Left lung (tissue), 10 donors: ENCODE results near the gene RNF224. TPM values are rescaled to one million over a fixed set of nuclear protein-coding genes. Genes with fewer than 3 reads are reported as not detected.

Experiments used
- ATAC-seq: fragments of 200-7000 bp; cut with Tn5 transposase; one replicate; pipeline ENCODE4 v1.9.1; 2020; ENCODE audit warnings: moderate library complexity
- DNase-seq, 4 donors: peaks; one replicate each; pipeline ENCODE4 v3.0.0-alpha.2; 2013 to 2020
- H3K27ac ChIP-seq, 2 donors: fragments of 200-600 bp; sonication (generic) in 1 of 2; one replicate each; pipeline versions ENCODE4 v1.5.0 to v1.8.0; 2020 to 2021
- H3K27me3 ChIP-seq, 2 donors: fragments of 200-600 bp; sonication (generic) in 1 of 2; one replicate each; pipeline versions ENCODE4 v1.5.0 to v1.8.0; 2020 to 2021
- H3K36me3 ChIP-seq, 2 donors: fragments of 200-600 bp; sonication (generic) in 1 of 2; one replicate each; pipeline versions ENCODE4 v1.5.0 to v1.8.0; 2020 to 2021
- H3K4me1 ChIP-seq, 2 donors: fragments of 200-600 bp; one replicate each; pipeline ENCODE4 v1.8.0; 2021
- H3K4me3 ChIP-seq, 2 donors: fragments of 200-600 bp; sonication (generic) in 1 of 2; one replicate each; pipeline versions ENCODE4 v1.5.0 to v1.8.0; 2020 to 2021; ENCODE audit warnings: mild to moderate bottlenecking in 1 of 2
- H3K9me3 ChIP-seq, 2 donors: fragments of 200-600 bp; sonication (generic) in 1 of 2; one replicate each; pipeline versions ENCODE4 v1.5.0 to v1.8.0; 2020 to 2021
- intact Hi-C, 2 donors: fragments of 100-400 bp; cut with DNase I; formaldehyde crosslinking; loops; one replicate each; pipeline versions ENCODE4 v1.11.2 to v1.14.2; 2022
- polyA plus RNA-seq, 6 donors: library from polyadenylated mRNA; unstranded; fragments of 120-200 nt; gene quantifications; one replicate each; pipeline ENCODE4 v1.2.1, GENCODE V29; 2013; ENCODE audit not compliant: insufficient read length in 6 of 6
- total RNA-seq, 2 donors: library from RNA; stranded (reverse); fragmentation: NEBNext Ultra II Directional; extraction: Animal tissue kit (Norgen Biotek cat#: 25700); gene quantifications; one replicate each; pipeline ENCODE4 v1.2.1, GENCODE V29; 2021
- TF ChIP-seq, protein P1 (sequence below), 2 donors: fragments of 200-600 bp; sonication (generic) in 1 of 2; IDR thresholded peaks; one replicate each; pipeline versions ENCODE4 v1.5.0 to v1.8.0; 2021; ENCODE audit warnings: antibody characterized with exemption in 2 of 2
- donor health status: DM: no; HTN: yes; CAD: no.
- donor health status: DM: no; HTN: no; CAD: no.

RNF224 gene
- total and polyA plus RNA-seq, 8 donors = 0.15 to 4.8 (median 2.6) TPM

DNA sequence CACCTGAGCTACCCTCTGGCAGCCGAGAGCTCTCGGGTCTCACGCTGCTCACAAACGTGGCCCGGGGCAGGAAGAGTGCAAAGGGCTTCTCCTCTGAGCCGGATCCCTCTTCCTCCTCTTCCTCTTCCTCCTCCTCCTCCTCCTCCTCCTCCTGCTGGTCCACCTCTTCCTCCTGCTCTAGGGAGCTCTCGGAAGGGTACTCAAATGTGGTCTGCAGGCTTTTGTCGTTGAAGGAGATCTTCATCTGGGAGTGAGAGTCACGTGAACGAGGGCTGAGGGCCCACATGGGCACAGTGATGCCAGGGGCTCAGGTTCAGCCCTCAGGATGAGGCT lies 34.9 kb upstream of the RNF224 start:
- TF ChIP-seq, protein P1, sequence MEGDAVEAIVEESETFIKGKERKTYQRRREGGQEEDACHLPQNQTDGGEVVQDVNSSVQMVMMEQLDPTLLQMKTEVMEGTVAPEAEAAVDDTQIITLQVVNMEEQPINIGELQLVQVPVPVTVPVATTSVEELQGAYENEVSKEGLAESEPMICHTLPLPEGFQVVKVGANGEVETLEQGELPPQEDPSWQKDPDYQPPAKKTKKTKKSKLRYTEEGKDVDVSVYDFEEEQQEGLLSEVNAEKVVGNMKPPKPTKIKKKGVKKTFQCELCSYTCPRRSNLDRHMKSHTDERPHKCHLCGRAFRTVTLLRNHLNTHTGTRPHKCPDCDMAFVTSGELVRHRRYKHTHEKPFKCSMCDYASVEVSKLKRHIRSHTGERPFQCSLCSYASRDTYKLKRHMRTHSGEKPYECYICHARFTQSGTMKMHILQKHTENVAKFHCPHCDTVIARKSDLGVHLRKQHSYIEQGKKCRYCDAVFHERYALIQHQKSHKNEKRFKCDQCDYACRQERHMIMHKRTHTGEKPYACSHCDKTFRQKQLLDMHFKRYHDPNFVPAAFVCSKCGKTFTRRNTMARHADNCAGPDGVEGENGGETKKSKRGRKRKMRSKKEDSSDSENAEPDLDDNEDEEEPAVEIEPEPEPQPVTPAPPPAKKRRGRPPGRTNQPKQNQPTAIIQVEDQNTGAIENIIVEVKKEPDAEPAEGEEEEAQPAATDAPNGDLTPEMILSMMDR (IDR thresholded peaks at IDR 0.05) = no peak
- H3K9me3 ChIP-seq = no peaks in the 10 kb centered on the region
- peaks cover 0 to 28% of the 10 kb centered on the region in 2 donors for H3K36me3 ChIP-seq
- intact Hi-C loops = no loop called here
- no peaks in the 10 kb centered on the region for H3K27me3 ChIP-seq
- ATAC-seq (no peak), DNase-seq (no peak)
- peaks cover 18 to 41% of the 10 kb centered on the region in 2 donors for H3K4me1 ChIP-seq
- no peak overlapping the region for H3K27ac ChIP-seq
- H3K4me3 ChIP-seq = no peak overlapping the region

DNA sequence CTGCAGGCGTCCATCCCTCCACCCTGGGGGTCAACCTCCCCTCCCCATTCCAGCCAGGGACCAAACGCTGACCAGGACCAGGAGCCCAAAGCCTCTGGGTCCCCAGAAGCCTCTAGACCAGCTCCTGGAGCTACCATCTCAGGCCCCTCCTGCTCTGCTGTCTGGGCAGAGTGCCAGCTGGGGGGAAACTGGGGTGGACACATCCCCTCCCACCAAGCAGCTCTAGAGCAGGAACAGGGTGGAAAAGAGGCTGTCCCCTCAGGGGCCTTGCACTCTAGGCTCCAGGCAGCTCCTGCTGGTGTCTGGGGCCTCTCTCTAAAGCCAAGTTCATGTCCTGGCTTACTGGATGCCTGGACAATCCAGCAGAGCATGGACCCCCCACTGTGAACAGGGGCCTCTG lies 34.4 kb upstream of the RNF224 start:
- peaks cover 0 to 27% of the 10 kb centered on the region in 2 donors for H3K36me3 ChIP-seq
- H3K4me1 ChIP-seq = peaks cover 14 to 41% of the 10 kb centered on the region in 2 donors
- H3K27ac ChIP-seq = no peak overlapping the region
- intact Hi-C loops = no loop called here
- ATAC-seq (no peak), DNase-seq (no peak)
- H3K27me3 ChIP-seq = no peaks in the 10 kb centered on the region
- TF ChIP-seq, protein P1 (IDR thresholded peaks at IDR 0.05) = no peak
- no peaks in the 10 kb centered on the region for H3K9me3 ChIP-seq
- H3K4me3 ChIP-seq = no peak overlapping the region

DNA sequence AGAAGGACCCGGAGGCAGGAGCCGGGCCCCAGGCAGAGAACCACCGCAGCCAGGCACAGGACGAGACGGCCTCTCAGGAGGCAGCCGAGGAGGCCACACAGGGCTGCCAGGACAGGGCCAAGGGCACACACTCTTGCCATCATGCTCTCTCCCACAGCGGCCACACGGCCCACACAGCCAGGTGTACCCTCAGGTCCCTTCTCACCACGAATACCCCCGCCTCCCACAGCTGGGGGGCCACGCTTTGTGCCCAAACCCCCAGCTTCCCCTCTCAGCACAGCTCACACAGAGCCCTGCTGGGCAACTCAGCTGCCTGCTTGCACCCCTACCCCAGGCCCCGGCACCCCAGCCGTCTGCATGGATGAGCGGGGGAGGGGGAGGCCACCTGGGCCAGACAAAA lies 33.5 kb upstream of the RNF224 start:
- TF ChIP-seq, protein P1 (IDR thresholded peaks at IDR 0.05) = no peak
- H3K27me3 ChIP-seq = no peaks in the 10 kb centered on the region
- H3K9me3 ChIP-seq = no peaks in the 10 kb centered on the region
- peaks cover 17 to 48% of the 10 kb centered on the region in 2 donors for H3K4me1 ChIP-seq
- H3K36me3 ChIP-seq = peaks cover 0 to 27% of the 10 kb centered on the region in 2 donors
- no peak overlapping the region for H3K27ac ChIP-seq
- intact Hi-C loops = no loop called here
- no peak overlapping the region for H3K4me3 ChIP-seq
- DNase-seq (no peak), ATAC-seq (no peak)

DNA sequence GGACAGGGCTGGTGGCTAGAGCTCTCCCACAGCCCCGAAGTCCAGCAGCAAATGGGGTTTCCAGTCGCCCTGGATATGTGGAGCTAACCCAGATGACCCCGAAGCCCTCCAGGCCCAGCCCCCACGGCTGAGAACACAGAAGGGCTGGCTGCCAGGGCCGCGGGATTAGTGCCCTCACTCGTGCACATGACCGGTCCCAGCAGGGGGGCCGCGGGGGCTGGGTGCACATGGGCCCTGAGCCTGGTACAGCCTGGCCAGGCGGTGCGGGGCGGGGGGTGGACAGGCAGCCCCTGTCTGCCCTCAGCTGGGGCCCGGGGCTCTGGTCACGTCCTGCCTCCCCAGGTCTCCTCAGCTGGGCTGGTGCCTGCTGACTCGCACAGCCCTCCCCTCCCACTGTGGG lies 32.9 kb upstream of the RNF224 start:
- no peak for ATAC-seq
- peaks cover 0 to 27% of the 10 kb centered on the region in 2 donors for H3K36me3 ChIP-seq
- H3K4me1 ChIP-seq = peaks cover 19 to 50% of the 10 kb centered on the region in 2 donors

DNA sequence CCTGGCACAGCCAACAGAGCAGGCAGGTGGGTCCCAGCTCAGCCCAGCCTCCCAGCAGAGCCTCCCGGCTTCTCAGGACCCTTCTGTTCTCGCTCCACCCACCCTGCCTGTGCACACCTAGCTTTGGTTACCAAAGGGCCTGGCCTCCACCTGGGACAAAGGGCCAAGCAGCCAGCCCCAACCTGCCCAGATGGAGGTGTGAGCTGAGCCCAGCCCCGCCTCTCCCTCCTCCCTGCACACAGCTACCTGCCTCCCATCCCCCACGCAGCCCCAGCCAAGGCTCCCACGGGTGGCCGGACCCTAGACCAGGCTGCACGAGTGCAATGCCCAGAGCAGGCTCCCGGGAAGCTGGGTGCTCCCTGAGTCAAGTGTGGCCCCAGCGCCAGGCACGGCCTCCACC lies 32.4 kb upstream of the RNF224 start:
- H3K4me1 ChIP-seq = peaks cover 17 to 50% of the 10 kb centered on the region in 2 donors
- peaks cover 0 to 25% of the 10 kb centered on the region in 2 donors for H3K36me3 ChIP-seq
- ATAC-seq (no peak), DNase-seq (no peak)
- TF ChIP-seq, protein P1 (IDR thresholded peaks at IDR 0.05) = no peak
- no peaks in the 10 kb centered on the region for H3K9me3 ChIP-seq
- H3K27ac ChIP-seq = no peak overlapping the region
- peaks cover 0 to 5% of the 10 kb centered on the region in 2 donors for H3K27me3 ChIP-seq
- intact Hi-C loops = no loop called here
- H3K4me3 ChIP-seq = no peak overlapping the region

More for the DNA sequence above, 32.9 kb upstream of the RNF224 start:
- DNase-seq = no peak
- H3K4me3 ChIP-seq = no peak overlapping the region
- H3K27me3 ChIP-seq = peaks cover 0 to under 1% of the 10 kb centered on the region in 2 donors
- intact Hi-C loops = no loop called here
- H3K9me3 ChIP-seq = no peaks in the 10 kb centered on the region
- H3K27ac ChIP-seq = no peak overlapping the region
- TF ChIP-seq, protein P1 (IDR thresholded peaks at IDR 0.05) = no peak
